NCI-H524 treated with DMSO at 0.1 percent for 48 hours (cell line): ENCODE measurements around the gene FGF3.

Experiments
- DNase-seq: peaks from one replicate; lab custom pipeline; 2025; lab: John Stamatoyannopoulos, UW

The FGF3 gene

GRCh38 chr11:69818603-69819441 lies at the start of gene FGF3:
Gene FGF3, minus strand, starts transcription at chr11:69819416. Its CDS starts 483 bp downstream, at chr11:69818933.
- no peak for DNase-seq

DNA sequence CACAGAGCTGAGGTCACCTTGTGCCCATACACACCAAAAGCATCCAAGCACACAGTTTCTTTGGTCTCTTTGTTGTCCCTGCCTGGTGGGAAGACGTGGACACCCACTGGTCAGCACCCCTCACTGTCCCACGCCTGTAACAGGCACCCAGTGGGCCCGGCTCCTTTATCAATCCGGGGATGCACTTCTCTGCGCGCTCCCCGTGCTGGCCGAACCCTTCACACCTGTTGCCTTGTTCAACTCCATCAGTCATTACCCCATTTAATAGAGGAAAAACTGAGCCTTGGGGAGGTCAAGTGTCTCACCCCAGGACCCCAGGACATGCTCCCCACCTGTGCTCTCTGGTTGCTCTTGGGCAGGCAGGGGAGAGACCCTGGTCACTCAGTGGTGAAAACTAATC lies 49.7 kb upstream of the FGF3 start:
- no peak for DNase-seq

DNA sequence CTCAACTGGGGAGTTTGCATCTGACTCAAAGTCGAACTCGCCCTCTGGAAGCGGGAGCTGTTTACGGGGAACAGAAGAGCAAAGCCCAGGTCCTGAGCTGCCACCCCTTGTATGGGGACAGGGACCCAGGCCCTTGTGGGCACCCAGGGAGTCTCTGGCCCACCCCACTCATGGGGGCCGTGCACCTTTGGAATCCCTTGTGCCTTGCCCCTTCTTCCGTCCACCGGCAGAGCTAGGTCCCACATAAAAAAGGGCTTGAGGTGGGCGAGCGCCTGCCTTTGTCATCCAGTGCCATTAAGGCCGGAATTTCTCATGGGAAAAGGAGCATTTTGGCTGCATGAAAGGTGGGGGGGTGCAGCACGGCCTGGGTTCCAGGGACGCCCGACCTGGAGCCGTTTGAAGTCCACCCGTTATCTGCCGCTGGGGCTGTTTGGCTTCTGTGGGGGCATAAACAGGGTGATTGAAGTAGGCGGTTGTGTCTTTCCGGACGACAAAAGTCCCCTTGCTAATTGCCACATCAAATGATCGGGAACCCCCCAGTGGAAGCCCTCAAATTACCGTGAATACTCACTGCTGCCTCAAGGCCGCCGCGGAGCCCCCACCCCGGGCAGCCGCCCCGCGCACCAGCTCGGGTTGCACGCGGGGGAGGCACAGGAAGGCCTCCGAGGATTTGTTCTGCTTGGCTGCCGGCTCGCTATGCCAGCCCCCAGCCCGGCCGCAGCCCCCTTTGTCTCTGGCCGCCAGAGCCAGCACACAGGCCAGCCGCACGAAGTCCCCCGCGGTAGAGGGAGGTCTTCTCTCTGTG lies 49.0 kb upstream of the FGF3 start:
- no peak for DNase-seq

GRCh38 chr11:69867076-69868005 lies 48.1 kb upstream of the FGF3 start:
- no peak for DNase-seq

DNA sequence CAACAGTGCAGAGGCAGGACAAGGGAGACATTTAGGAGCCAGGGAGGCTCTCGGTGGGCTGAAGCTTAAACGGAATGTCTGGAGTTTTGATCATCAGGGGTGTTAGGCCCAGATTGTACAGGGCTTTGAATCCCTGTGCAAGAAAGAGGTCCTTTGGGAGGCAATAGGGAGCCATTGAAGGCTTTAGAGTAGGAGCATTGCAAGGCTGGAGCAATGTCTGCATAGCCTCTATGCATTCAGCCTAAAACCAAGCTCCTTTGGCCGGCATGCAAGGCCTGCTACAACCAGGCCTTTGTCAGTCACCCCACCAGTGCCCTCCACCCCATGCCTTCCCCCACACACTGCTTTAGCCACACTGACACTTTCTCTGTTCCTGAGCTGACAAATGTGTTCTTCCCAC lies 47.4 kb upstream of the FGF3 start:
- DNase-seq: no peak

DNA sequence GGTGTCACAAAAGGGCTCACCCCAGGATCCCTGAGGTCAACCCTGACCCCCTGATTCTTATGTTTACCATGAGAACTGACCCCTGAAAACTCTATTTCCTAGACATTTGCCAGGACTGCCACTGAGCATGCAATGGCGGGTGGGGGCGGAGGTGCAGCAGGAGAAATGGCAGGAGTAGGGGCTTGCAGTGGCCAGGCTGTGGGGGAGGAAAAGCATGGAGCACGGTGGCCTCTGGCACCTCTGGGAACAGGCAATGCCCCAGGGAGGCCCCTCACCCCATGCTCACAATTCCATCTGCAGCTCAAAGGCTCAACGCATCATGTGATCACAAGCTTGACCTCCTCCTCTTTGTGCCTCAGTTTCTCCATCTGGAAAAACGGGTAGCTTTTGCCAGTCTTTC lies 46.5 kb upstream of the FGF3 start:
- DNase-seq: no peak

- DNase-seq: no peak
Observed at GRCh38 chr11:69864686-69865661, 45.8 kb upstream of the FGF3 start.

DNA sequence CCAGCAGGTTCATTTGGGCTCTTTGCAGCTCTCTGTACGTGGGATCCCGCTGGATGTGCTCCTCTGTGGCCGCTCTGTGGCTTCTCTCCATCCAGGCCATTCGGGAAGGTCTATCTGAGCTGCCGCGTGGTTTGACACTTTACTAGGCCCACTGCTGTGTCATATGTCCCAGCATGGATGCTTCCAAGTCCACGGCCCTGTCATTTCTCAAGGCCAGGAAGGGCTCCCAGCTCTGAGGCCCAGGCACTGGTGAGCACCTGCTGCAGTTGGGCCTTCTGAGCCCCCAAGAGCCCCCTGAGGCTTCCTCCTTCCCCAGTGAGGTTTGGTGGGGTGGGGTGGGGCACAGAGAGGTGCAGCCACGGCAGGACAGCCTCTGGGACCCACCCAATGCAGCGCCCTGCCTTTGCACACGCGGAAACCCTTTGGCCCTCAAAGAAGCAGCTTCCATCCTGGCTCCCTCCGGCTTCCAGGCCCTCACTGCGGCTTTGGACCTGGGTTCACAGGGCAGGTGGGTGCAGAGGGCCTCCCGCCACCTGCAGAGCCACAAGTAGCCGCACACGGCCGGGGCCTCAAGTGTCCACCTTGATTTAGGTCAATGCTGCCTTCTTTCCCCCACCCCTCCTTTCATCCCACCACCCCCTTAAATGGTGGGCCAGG lies 44.5 kb upstream of the FGF3 start:
- DNase-seq: no peak

- no peak for DNase-seq
Observed at GRCh38 chr11:69862797-69863543, 43.8 kb upstream of the FGF3 start.

DNA sequence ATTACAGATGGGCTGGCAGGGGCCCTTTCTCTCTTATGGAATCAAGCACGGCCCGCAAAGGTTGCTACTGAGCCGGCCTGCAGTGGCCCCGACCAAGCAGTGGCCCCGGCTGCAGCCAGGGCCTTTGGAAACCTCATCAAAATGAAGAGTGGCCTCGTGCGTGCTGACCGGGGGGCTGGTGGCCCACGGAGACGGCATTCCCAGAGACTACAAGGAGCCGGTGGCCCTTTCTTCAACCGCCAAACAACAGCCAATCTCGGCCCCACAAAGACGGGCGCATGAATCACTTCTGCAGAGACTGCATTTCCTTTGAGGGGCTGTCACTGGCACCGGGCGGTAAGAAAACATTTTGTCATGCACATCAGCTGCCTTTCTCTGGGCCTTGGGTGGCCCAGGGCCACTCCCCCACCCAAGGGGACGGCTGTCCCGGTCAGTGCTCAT lies 43.1 kb upstream of the FGF3 start:
- no peak for DNase-seq

GRCh38 chr11:69861901-69862300 lies 42.7 kb upstream of the FGF3 start:
- no peak for DNase-seq

DNA sequence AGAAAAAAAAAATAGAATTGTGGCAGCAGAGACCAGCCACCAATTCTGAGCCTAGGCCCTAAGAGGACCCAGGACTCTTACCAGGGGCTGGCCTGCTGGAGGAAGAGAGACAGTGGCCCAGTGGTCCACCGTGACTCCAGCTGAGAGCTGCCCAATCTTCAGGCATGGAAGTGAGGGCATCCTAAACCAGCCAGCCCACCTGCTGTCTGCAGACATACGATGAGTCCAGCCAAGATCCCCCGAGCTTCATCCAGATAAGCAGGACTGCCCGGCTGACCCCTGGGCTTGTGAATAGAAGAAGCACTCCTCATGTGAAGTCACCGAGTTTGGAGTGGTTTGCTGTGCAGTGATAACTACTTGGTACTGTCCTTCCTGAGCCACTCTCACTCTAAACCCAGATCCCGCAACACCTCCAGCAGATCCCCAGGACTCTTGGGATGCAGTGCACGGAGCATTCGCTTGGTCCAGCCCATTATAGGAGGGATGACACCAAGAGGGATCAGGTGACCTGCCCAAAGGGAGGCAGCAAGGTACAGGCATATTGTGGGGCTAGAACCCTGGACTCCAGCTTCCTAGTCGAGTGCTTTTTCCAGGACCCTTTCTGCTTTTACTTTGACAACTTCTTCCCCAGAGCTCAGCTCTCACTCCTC lies 41.7 kb upstream of the FGF3 start:
- DNase-seq: no peak

GRCh38 chr11:69860244-69860643 lies 41.0 kb upstream of the FGF3 start:
- no peak for DNase-seq

- DNase-seq: no peak
Observed at GRCh38 chr11:69859275-69859934, 40.2 kb upstream of the FGF3 start.

DNA sequence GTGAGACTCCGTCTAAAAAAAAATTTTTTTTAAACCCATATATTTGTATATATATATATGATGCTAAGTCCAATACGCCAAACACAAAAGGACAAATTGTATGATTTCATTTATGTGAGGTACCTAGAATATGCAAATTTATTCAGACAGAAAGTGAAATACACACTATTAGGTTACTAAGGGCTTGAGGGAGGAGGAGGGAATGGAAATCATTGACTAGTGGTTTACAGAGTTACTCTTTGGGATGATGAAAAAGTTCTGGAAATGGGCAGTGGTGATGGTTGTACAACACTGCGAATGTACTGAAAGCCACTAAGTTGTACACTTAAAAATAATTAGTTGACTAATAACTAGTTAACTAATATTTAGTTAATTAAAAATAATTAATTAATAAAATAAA lies 36.2 kb upstream of the FGF3 start:
- DNase-seq: no peak

GRCh38 chr11:69854713-69855112 lies 35.5 kb upstream of the FGF3 start:
- DNase-seq: no peak

DNA sequence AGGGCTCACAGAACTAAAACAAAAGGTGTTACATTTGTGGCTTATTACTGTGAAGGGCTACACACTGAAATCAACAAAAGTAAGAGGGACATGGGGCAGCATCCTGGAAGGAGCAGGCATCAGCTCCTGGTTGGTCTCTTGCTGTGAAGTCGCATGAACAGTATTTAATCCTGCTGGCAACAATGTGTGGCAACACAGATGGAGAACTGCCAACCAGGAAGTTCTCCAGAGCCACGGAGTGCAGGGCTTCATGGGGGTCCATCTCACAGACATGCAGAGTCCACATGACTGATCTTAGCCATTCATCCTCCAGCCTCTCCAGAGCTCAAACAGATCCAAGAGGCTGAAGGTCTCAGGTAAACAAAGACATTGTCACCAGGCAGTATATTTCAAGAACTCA lies 32.8 kb upstream of the FGF3 start:
- no peak for DNase-seq

DNA sequence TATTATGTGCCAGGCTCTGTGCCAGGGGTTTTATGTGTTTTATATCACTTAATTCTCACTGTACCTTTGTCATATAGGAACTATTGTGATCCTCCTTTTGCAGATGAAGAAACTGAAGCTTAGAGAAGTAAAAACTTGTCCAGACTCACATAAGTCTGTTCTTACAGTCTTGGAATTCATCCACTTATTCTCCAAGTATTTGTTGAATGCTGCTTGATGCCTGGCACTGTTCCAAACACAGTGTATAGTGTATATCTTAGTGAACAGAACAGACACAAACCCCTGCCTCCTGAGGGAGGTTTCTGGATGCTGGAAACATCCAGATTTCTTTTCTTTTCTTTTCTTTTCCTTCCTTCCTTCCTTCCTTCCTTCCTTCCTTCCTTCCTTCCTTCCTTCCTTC lies 29.0 kb upstream of the FGF3 start:
- no peak for DNase-seq

GRCh38 chr11:69844396-69844795 lies 25.2 kb upstream of the FGF3 start:
- DNase-seq: no peak
